ENCODE data around the gene NCKAP5L.

The NCKAP5L gene

GRCh38 chr12:49809381-49809905 is 18.8 kb downstream of the NCKAP5L start:
- Histone ChIP-seq H3K4me2 (ENCODE audit: low read length) (no peak overlapping the region), H3K9me3 (ENCODE audit: insufficient read depth, low read length) (no peaks in the 10 kb centered on the region), H3K9ac (ENCODE audit: low read length) (no peak overlapping the region), H3K36me3 (replicated peaks; ENCODE audit: low read depth, low read length) (no peaks in the 10 kb centered on the region), H3K27me3 (ENCODE audit: low read depth, low read length) (no peaks in the 10 kb centered on the region), H3K4me1 (ENCODE audit: low read length) (peaks cover 25% of the 10 kb centered on the region), H3K27ac (ENCODE audit: low read length) (no peak overlapping the region), H2AFZ (ENCODE audit: low read depth, low read length) (no peak overlapping the region), H4K20me1 (ENCODE audit: insufficient read depth, low read length) (no peaks in the 10 kb centered on the region), H3K4me3 (ENCODE audit: low read length) (no peak overlapping the region), H3K79me2 (ENCODE audit: low read length) (no peaks in the 10 kb centered on the region)
- TF ChIP-seq EZH2phosphoT487 (IDR thresholded peaks at IDR 0.05; ENCODE audit: low read depth) (no peak), CTCF (IDR thresholded peaks at IDR 0.05; ENCODE audit: low read depth, low read length) (no peak)

- no peak overlapping the region for H3K4me2 ChIP-seq (ENCODE audit: low read length)
- H3K79me2 ChIP-seq (ENCODE audit: low read length) = no peaks in the 10 kb centered on the region
- H3K27ac ChIP-seq (ENCODE audit: low read length) = no peak overlapping the region
- TF ChIP-seq CTCF (IDR thresholded peaks at IDR 0.05; ENCODE audit: low read depth, low read length) = no peak
- no peak for TF ChIP-seq EZH2phosphoT487 (IDR thresholded peaks at IDR 0.05; ENCODE audit: low read depth)
- H2AFZ ChIP-seq (ENCODE audit: low read depth, low read length) = no peak overlapping the region
- H4K20me1 ChIP-seq (ENCODE audit: insufficient read depth, low read length) = no peaks in the 10 kb centered on the region
- H3K27me3 ChIP-seq (ENCODE audit: low read depth, low read length) = no peaks in the 10 kb centered on the region
- no peaks in the 10 kb centered on the region for H3K36me3 ChIP-seq (replicated peaks; ENCODE audit: low read depth, low read length)
- H3K9me3 ChIP-seq (ENCODE audit: insufficient read depth, low read length) = no peaks in the 10 kb centered on the region
- no peak overlapping the region for H3K4me3 ChIP-seq (ENCODE audit: low read length)
- H3K4me1 ChIP-seq (ENCODE audit: low read length) = peaks cover 31% of the 10 kb centered on the region
- no peak overlapping the region for H3K9ac ChIP-seq (ENCODE audit: low read length)
Observed at GRCh38 chr12:49808686-49809380, 19.4 kb downstream of the NCKAP5L start.

GRCh38 chr12:49807991-49808580 is 20.1 kb downstream of the NCKAP5L start:
- Histone ChIP-seq H4K20me1 (ENCODE audit: insufficient read depth, low read length) (no peaks in the 10 kb centered on the region), H3K4me3 (ENCODE audit: low read length) (no peak overlapping the region), H3K4me2 (ENCODE audit: low read length) (no peak overlapping the region), H3K9me3 (ENCODE audit: insufficient read depth, low read length) (no peaks in the 10 kb centered on the region), H3K79me2 (ENCODE audit: low read length) (no peaks in the 10 kb centered on the region), H3K27me3 (ENCODE audit: low read depth, low read length) (no peaks in the 10 kb centered on the region), H3K36me3 (replicated peaks; ENCODE audit: low read depth, low read length) (no peaks in the 10 kb centered on the region), H3K4me1 (ENCODE audit: low read length) (peaks cover 29% of the 10 kb centered on the region), H3K27ac (ENCODE audit: low read length) (no peak overlapping the region), H2AFZ (ENCODE audit: low read depth, low read length) (no peak overlapping the region), H3K9ac (ENCODE audit: low read length) (no peak overlapping the region)
- TF ChIP-seq EZH2phosphoT487 (IDR thresholded peaks at IDR 0.05; ENCODE audit: low read depth) (no peak), CTCF (IDR thresholded peaks at IDR 0.05; ENCODE audit: low read depth, low read length) (no peak)

- H3K9ac ChIP-seq (ENCODE audit: low read length) = no peak overlapping the region
- no peaks in the 10 kb centered on the region for H4K20me1 ChIP-seq (ENCODE audit: insufficient read depth, low read length)
- H3K4me2 ChIP-seq (ENCODE audit: low read length) = no peak overlapping the region
- TF ChIP-seq EZH2phosphoT487 (IDR thresholded peaks at IDR 0.05; ENCODE audit: low read depth) (no peak), CTCF (IDR thresholded peaks at IDR 0.05; ENCODE audit: low read depth, low read length) (no peak)
- no peaks in the 10 kb centered on the region for H3K36me3 ChIP-seq (replicated peaks; ENCODE audit: low read depth, low read length)
- no peak overlapping the region for H3K27ac ChIP-seq (ENCODE audit: low read length)
- H2AFZ ChIP-seq (ENCODE audit: low read depth, low read length) = no peak overlapping the region
- no peaks in the 10 kb centered on the region for H3K27me3 ChIP-seq (ENCODE audit: low read depth, low read length)
- H3K4me3 ChIP-seq (ENCODE audit: low read length) = no peak overlapping the region
- no peaks in the 10 kb centered on the region for H3K9me3 ChIP-seq (ENCODE audit: insufficient read depth, low read length)
- H3K4me1 ChIP-seq (ENCODE audit: low read length) = peaks cover 19% of the 10 kb centered on the region
- no peaks in the 10 kb centered on the region for H3K79me2 ChIP-seq (ENCODE audit: low read length)
Observed at GRCh38 chr12:49806877-49807276, 21.3 kb downstream of the NCKAP5L start.
